H1 (cell line): ENCODE measurements around the gene C4B. TPM values are rescaled to one million over a fixed set of nuclear protein-coding genes. Genes with fewer than 3 reads are reported as not detected.

ENCODE experiments used
- CBX8 ChIP-seq: fragments of 300-800, 300-1000 bp; sonication (generic); IDR thresholded peaks from 2 replicates; pipeline ENCODE4 v1.7.1; 2016; ENCODE audit warnings: low read depth, low read length, borderline replicate concordance
- CHD1 ChIP-seq: IDR thresholded peaks from 2 replicates; pipeline ENCODE4 v1.6.1; 2012; ENCODE audit warnings: low read depth, low read length, improper control_type of control experiment
- CREB1 ChIP-seq: IDR thresholded peaks from 2 replicates; pipeline ENCODE4 v1.6.1; 2012; ENCODE audit warnings: inconsistent platforms
- JUN ChIP-seq: IDR thresholded peaks from 2 replicates; pipeline ENCODE4 v1.6.1; 2011; ENCODE audit warnings: low read depth, mild to moderate bottlenecking, improper control_type of control experiment, low read length
- JUND ChIP-seq: IDR thresholded peaks from 2 replicates; pipeline ENCODE4 v1.6.1; 2011; ENCODE audit warnings: mild to moderate bottlenecking, improper control_type of control experiment, low read length
- PHF8 ChIP-seq: fragments of 200-600 bp; sonication (generic); conservative IDR thresholded peaks from 2 replicates; pipeline ENCODE4 v1.7.1; 2012; ENCODE audit warnings: low read depth, mild to moderate bottlenecking, inconsistent platforms, low read length, moderate library complexity
- POLR2A ChIP-seq, 2 experiments: IDR thresholded peaks; 1 replicate in 1 of 2; 2 replicates in 1 of 2; pipeline ENCODE4 v1.6.1; 2011; ENCODE audit warnings: low read depth in 2 of 2, low read length in 2 of 2, mild to moderate bottlenecking in 2 of 2; ENCODE audit errors: control extremely low read depth in 1 of 2
- RBBP5 ChIP-seq: IDR thresholded peaks from 2 replicates; pipeline ENCODE4 v1.7.1; 2012; ENCODE audit warnings: low read depth, mild to moderate bottlenecking, inconsistent platforms, low read length, moderate library complexity, borderline replicate concordance
- RFX5 ChIP-seq: IDR thresholded peaks from 2 replicates; pipeline ENCODE4 v1.6.1; 2011; ENCODE audit warnings: low read depth, low read length, improper control_type of control experiment, borderline replicate concordance
- SAP30 ChIP-seq: fragments of 300-600 bp; sonication (generic); IDR thresholded peaks from 2 replicates; pipeline ENCODE4 v1.7.1; 2012; ENCODE audit warnings: low read length, moderate library complexity, mild to moderate bottlenecking, inconsistent platforms; ENCODE audit not compliant: insufficient read depth, insufficient replicate concordance
- YY1 ChIP-seq: IDR thresholded peaks from 2 replicates; pipeline ENCODE4 v1.6.1; 2011; ENCODE audit warnings: low read depth, mild to moderate bottlenecking, low read length
- polyA plus RNA-seq, 7 experiments: library from polyadenylated mRNA; depleted of rRNA in 3 of 7; stranded (reverse) in 5 of 7; unstranded in 2 of 7; fragments of >200 nt in 5 of 7; fragments of 200-250 nt in 2 of 7; gene quantifications; 1 replicate in 5 of 7; 2 replicates in 1 of 7; 4 replicates in 1 of 7; pipeline versions ENCODE4 v1.2.1 to v1.2.3, GENCODE V29; 2011 to 2013; ENCODE audit warnings: missing spikeins in 2 of 7, mixed read lengths in 2 of 7
- total RNA-seq: library from RNA; stranded (reverse); fragmentation: NEBNext Ultra II Directional; extraction: Animal tissue kit (Norgen Biotek cat#: 25700); gene quantifications from 2 replicates; pipeline ENCODE4 v1.2.1, GENCODE V29; 2021
- TF ChIP-seq, protein P1 (sequence below): fragments of 300-600 bp; sonication (generic); IDR thresholded peaks from 2 replicates; pipeline ENCODE4 v1.7.1; 2012; ENCODE audit warnings: low read length, moderate library complexity, mild to moderate bottlenecking, inconsistent platforms; ENCODE audit not compliant: insufficient replicate concordance

Gene C4B
- total and polyA plus RNA-seq, 2 of the 8 experiments (the other 6 are each of a cell fraction or from before 2014, with no cell fraction given), result 0.74 to 3.5 TPM

DNA sequence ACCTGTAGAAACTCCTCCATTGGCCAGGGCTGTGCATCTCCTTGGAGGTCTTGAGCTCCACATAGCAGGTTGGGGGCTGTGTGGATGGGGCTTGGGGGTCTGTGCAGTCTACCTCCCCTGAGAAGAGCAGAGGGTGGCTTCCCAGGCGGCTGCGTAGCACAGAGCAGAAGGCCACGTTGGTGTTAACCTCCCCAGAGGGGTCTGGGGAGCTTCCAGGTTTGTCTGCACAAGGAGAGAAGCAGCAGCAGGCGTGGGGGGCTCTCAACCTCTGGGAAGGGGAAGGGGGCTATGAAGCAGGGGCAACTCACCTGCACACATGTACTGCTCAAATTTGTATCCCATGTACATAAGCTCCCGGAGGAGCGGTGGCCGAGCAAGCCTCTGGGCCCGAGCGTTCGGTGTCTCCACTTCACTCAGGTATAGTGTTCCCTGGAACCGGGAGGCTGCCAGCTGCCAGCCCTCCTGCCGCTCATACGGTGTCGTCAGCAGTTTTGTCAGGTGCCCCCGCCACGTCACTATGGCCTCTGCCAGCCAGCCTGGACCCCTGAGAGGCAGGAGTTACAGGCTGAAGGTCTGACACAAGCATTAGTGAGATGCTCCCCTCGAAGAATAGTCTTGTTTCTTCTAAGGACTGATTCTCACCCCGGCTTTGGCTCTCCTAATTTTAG, 43.9 kb upstream of the C4B start (continued):
- TF ChIP-seq, protein P1, sequence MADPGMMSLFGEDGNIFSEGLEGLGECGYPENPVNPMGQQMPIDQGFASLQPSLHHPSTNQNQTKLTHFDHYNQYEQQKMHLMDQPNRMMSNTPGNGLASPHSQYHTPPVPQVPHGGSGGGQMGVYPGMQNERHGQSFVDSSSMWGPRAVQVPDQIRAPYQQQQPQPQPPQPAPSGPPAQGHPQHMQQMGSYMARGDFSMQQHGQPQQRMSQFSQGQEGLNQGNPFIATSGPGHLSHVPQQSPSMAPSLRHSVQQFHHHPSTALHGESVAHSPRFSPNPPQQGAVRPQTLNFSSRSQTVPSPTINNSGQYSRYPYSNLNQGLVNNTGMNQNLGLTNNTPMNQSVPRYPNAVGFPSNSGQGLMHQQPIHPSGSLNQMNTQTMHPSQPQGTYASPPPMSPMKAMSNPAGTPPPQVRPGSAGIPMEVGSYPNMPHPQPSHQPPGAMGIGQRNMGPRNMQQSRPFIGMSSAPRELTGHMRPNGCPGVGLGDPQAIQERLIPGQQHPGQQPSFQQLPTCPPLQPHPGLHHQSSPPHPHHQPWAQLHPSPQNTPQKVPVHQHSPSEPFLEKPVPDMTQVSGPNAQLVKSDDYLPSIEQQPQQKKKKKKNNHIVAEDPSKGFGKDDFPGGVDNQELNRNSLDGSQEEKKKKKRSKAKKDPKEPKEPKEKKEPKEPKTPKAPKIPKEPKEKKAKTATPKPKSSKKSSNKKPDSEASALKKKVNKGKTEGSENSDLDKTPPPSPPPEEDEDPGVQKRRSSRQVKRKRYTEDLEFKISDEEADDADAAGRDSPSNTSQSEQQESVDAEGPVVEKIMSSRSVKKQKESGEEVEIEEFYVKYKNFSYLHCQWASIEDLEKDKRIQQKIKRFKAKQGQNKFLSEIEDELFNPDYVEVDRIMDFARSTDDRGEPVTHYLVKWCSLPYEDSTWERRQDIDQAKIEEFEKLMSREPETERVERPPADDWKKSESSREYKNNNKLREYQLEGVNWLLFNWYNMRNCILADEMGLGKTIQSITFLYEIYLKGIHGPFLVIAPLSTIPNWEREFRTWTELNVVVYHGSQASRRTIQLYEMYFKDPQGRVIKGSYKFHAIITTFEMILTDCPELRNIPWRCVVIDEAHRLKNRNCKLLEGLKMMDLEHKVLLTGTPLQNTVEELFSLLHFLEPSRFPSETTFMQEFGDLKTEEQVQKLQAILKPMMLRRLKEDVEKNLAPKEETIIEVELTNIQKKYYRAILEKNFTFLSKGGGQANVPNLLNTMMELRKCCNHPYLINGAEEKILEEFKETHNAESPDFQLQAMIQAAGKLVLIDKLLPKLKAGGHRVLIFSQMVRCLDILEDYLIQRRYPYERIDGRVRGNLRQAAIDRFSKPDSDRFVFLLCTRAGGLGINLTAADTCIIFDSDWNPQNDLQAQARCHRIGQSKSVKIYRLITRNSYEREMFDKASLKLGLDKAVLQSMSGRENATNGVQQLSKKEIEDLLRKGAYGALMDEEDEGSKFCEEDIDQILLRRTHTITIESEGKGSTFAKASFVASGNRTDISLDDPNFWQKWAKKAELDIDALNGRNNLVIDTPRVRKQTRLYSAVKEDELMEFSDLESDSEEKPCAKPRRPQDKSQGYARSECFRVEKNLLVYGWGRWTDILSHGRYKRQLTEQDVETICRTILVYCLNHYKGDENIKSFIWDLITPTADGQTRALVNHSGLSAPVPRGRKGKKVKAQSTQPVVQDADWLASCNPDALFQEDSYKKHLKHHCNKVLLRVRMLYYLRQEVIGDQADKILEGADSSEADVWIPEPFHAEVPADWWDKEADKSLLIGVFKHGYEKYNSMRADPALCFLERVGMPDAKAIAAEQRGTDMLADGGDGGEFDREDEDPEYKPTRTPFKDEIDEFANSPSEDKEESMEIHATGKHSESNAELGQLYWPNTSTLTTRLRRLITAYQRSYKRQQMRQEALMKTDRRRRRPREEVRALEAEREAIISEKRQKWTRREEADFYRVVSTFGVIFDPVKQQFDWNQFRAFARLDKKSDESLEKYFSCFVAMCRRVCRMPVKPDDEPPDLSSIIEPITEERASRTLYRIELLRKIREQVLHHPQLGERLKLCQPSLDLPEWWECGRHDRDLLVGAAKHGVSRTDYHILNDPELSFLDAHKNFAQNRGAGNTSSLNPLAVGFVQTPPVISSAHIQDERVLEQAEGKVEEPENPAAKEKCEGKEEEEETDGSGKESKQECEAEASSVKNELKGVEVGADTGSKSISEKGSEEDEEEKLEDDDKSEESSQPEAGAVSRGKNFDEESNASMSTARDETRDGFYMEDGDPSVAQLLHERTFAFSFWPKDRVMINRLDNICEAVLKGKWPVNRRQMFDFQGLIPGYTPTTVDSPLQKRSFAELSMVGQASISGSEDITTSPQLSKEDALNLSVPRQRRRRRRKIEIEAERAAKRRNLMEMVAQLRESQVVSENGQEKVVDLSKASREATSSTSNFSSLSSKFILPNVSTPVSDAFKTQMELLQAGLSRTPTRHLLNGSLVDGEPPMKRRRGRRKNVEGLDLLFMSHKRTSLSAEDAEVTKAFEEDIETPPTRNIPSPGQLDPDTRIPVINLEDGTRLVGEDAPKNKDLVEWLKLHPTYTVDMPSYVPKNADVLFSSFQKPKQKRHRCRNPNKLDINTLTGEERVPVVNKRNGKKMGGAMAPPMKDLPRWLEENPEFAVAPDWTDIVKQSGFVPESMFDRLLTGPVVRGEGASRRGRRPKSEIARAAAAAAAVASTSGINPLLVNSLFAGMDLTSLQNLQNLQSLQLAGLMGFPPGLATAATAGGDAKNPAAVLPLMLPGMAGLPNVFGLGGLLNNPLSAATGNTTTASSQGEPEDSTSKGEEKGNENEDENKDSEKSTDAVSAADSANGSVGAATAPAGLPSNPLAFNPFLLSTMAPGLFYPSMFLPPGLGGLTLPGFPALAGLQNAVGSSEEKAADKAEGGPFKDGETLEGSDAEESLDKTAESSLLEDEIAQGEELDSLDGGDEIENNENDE, result no peak
- TF ChIP-seq RFX5, result no peak
- no peak for TF ChIP-seq YY1
- no peak for TF ChIP-seq CBX8
- TF ChIP-seq POLR2A (IDR thresholded peaks at IDR 0.05; ENCODE audit: control extremely low read depth in 1 of 2, low read depth in 2 of 2, low read length in 2 of 2), result no peak
- TF ChIP-seq SAP30, result no peak
- TF ChIP-seq JUND, result no peak
- TF ChIP-seq PHF8, result no peak
- no peak for TF ChIP-seq RBBP5
- TF ChIP-seq JUN, result no peak
- TF ChIP-seq CREB1, result no peak
- TF ChIP-seq CHD1, result no peak
